Neural progenitor cell (in vitro differentiated cells): Measurements from ENCODE around the gene TGFB1.

ENCODE experiments used
- CTCF ChIP-seq: fragments of 200-600 bp; sonication (generic); IDR thresholded peaks from 2 replicates; pipeline ENCODE4 v1.5.1; 2017; ENCODE audit warnings: antibody characterized with exemption, mild to moderate bottlenecking
- EZH2 ChIP-seq: fragments of 200-600 bp; sonication (generic); IDR thresholded peaks from 2 replicates; pipeline ENCODE4 v1.6.1; 2017; ENCODE audit warnings: antibody characterized with exemption, mild to moderate bottlenecking, moderate library complexity
- EZH2phosphoT487 ChIP-seq: fragments of 200-600 bp; sonication (generic); IDR thresholded peaks from 2 replicates; pipeline ENCODE4 v1.6.1; 2017; ENCODE audit warnings: antibody characterized with exemption

- TF ChIP-seq CTCF (no peak), EZH2 (no peak), EZH2phosphoT487 (no peak)
Observed at GRCh38 chr19:41357746-41358145, 4.0 kb upstream of the TGFB1 start.
